Hematopoietic multipotent progenitor cell treated with erythropoietin and hydrocortisone succinate and interleukin-3 and kit ligand, for 8 days (in vitro differentiated cells): ENCODE data around the gene CD300LB.
A peak's percentile ranks its signal among the peaks of the same experiment; 100 is the strongest.
"Not testable (repeated sequence)": the region's sequence is repeated elsewhere in the genome, so short reads cannot be mapped to it uniquely, and the experiment has no call there.

ENCODE experiments used
- DNase-seq: peaks from one replicate; pipeline ENCODE4 v3.0.0-alpha.2; 2015

The CD300LB gene

DNA sequence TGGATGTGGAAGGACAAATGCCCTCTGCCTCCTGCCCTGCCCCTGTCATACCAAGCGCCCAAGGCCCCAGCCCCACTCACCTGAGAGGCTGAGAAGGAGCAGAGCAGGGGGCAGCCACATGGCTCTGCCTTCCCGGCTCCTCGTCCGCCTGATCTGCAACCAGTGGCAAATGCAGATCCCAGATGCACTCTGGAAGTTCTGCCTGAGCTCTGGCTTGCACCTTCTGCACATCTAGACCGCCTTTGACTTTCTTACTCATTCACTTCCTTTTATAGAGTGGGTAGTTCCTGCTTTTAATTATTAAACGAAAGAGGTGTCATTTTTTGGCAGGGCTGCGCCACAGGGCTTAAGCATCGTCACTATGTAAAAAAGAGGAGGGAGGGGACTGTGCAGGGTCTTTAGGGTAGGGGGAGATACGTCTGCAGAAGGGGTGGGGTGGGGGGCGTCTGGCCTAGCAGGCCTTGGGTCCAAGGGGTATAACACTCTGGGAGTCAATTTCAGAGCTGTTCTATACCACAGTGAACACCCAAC, at the start of gene CD300LB:
CD300LB (minus strand) TSS at position 245 of the 531 bp plus-strand sequence; CDS start at position 120, 125 bp downstream.
- DNase-seq: no peak

DNA sequence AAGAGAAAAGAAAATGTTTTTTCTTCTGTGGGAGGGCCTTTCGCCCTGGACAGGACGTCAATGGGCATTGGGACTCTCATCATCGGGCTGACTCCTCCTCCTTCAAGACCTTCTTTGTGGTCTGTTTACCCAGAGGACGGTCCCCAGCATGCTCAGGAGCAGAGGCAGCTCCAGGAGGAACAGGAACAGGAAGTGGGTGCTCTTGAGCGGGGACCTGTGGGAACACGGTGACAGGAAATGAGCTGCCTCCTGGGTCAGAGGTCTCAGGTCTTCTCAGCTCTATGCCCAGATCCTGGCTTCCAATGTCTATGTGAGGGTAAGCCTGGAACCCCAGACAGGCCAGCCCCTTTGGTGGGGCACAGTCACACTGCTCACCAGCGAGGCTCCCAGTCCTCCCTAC, 48.6 kb upstream of the CD300LB start:
- no peak for DNase-seq

GRCh38 chr17:74578979-74579378, 47.7 kb upstream of the CD300LB start:
- DNase-seq: no peak

- DNase-seq: no peak
These were observed 43.3 kb upstream of the CD300LB start for GRCh38 chr17:74574489-74575142.

GRCh38 chr17:74573635-74574034, 42.4 kb upstream of the CD300LB start:
- not testable (repeated sequence) for DNase-seq

GRCh38 chr17:74573169-74573568, 41.9 kb upstream of the CD300LB start:
- no peak for DNase-seq

GRCh38 chr17:74571621-74572270, 40.5 kb upstream of the CD300LB start:
- no peak for DNase-seq

GRCh38 chr17:74569020-74570003, 38.0 kb upstream of the CD300LB start:
- DNase-seq: peak; percentile 77

DNA sequence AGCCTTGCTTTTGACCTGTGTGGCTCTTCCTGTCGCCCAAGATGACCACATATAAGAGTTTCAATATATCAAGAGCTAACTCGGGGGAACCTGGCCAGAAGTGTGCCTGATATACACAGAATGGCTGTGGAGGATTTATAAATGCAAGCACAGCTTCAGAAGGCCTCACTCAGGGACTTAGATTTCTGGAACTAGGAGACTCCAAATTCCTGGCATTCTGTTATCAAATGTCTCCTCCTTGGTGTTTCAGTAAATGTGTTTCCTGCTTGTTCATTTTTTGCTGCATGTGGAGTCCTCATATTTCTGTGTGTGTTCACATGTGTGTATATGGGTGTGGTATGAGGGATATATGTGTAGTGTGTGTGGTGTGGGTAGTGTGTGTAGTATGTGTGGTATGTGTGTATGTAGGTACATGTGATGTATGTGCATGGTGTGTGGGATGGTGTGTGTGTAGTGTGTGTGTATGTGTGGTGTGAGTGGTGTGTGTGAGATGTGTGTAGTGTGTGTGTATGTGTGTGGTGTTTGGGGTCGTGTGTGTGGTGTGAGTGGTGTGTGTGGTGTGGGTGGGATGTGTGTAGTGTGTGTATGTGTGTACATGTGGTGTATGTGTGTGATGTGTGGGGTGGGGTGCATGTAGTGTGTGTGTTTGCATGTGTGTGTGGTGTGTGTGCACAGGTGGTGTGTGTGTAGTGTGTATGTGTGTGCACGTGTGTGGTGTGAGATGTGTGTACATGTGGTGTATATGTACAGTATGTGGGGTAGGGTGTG, 37.0 kb upstream of the CD300LB start:
- peak; percentile 31 for DNase-seq

GRCh38 chr17:74567397-74567796, 36.1 kb upstream of the CD300LB start, which contains the start of gene CD300H:
Gene CD300H, minus strand, starts transcription at chr17:74567509.
- DNase-seq: no peak

DNA sequence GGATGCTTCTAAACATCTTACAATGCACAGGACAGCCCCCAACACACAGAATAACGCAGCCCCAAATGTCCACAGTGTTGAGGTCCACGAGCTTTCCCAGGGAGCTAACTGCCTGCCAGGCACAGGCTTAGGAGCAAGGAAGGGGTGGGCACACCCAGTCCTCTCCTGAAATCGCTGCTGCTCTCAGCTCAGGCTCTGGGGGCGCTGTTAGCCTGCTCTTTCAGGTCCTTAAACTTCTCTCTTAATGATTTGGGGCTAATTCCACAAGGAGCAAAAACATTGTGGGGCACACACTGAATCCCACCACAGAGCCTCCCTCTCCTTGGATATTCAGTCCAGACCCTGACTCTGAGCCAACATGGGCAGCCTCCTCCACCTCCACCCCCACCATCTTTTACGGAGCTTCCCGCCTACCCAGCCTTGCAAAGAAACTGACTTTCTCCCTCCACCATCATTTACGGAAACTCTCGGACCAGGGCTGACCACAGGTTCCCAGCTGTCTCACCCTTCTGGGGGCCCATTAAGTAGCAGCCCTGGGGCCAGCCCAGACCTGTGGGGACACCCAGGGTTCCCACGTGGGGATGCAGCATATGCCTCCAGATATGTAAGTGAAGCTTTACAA, 35.0 kb upstream of the CD300LB start:
- peak; percentile 62 for DNase-seq

GRCh38 chr17:74565126-74565525, 33.9 kb upstream of the CD300LB start:
- no peak for DNase-seq

DNA sequence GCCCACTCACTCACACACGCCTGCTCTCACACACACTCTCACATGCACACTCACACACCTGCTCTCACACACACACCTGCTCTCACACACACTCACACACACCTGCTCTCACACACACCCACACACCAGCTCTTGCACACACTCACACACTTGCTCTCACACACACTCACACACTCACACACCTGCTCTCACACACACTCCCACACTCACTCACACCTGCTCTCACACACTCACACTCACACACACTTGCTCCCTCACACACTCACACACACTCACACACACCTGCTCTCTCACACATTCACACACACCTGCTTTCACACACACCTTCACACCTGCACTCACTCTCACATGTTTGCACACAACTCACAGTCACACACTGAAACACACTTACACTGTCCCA, 32.1 kb upstream of the CD300LB start:
- no peak for DNase-seq

DNA sequence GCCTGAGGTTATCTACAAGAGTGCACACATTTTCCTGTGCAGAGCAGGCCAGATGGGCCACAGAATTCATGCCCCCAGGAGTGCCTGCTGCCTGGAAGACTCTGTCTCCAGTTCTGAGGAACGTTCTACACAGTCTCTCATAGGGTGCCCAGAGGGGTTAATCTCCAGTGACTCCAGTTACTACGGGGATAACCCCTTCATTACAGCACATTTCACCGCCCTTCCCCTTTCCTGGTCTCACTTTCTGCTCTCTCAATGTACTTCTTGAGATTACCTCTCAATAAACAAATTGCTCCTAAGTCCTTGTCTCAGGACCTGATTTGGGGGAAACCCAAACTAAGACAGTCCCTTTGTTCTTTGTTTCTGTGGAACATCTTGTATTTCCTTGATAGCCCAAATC, 30.3 kb upstream of the CD300LB start:
- no peak for DNase-seq

GRCh38 chr17:74558882-74559519, 27.7 kb upstream of the CD300LB start:
- DNase-seq: no peak

- DNase-seq: not testable (repeated sequence)
These were observed 27.1 kb upstream of the CD300LB start for GRCh38 chr17:74558402-74558801.

DNA sequence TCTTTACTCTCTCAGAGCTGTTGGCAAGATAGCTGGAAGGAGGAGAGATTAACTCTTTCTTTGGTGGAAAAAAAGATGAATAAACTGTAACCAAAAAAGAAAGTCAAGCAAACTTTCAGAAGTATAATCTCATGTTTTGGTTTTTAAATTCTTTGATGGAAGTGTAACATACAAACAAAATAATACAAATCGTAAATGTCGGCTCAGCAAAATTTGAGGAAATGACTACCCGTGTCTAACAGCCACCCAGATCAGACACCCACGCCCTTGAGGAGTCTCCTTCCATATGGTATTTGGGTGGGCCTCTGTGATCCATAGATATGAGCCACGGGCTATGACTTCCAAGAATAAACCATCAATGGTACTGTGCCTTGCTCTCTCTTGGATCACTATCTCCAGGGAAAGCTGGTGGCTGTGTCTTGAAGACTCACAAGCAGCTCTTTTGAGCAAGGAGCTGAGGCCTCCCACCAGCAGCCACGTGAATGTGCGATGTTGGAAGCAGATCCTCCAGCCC, 24.2 kb upstream of the CD300LB start:
- peak; percentile 70 for DNase-seq

- no peak for DNase-seq
These were observed 23.6 kb upstream of the CD300LB start for GRCh38 chr17:74554909-74555308.

DNA sequence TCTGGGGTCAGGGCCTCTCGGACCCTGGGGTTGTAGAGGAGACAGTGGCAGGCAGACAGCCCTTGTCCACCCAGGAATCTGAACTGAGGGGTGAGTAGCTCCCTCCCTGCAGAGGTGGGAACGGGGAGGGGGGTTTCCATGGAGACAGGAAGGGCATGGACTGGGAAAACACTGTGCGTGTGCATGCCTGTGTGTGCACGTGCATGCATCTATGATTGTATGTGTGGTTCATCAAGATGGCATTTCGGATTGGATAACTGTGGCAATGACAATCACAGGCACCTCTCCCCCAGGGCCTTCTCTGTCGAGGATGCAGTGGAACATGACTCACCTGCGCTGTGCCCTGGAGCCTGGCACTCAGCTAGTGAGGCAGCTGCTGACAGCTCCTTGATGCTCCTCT, 20.8 kb upstream of the CD300LB start:
- no peak for DNase-seq

DNA sequence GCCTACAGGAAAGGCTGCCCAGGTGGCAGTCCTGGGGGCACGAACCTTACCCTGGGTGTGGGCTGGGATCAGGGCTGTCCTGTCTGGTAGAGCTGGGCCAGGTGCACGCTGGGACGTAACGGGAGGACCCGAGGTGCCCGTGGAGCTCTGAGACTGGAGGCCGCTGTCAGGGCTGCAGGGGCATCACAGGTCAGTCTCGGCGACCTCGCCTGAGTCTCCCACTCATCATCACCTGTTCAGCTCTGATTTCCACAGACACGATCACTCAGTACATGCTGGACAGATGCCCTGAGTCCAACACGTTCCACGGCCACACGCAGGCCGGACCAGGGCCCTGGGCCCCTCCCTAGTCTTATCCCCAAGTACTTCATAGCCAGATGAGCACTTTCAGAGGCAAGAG, 19.3 kb upstream of the CD300LB start:
- DNase-seq: no peak

- DNase-seq: no peak
These were observed 18.1 kb upstream of the CD300LB start for GRCh38 chr17:74549343-74549742.
